HepG2 (cell line): ENCODE results near the gene ZNF548. TPM values are rescaled to one million over a fixed set of nuclear protein-coding genes. Genes with fewer than 3 reads are reported as not detected.

Experiments
- ATAC-seq: fragments of 200-7000 bp; cut with Tn5 transposase; 3 replicates; pipeline ENCODE4 v1.9.1; 2020; ENCODE audit warnings: mild to moderate bottlenecking, moderate library complexity
- BruUV-seq: library from RNA; stranded (reverse); fragments of 400-500 nt; replicated peaks from 2 replicates; lab custom pipeline; 2021; lab: Mats Ljungman, UMichigan
- CTCF ChIA-PET: fragments of 300-600 bp; formaldehyde crosslinking; extraction: SDS; loops from one replicate; lab custom pipeline; 2021; ENCODE audit warnings: low total read pairs, inconsistent platforms, low intra/inter-chr PET ratio; lab: Yijun Ruan, JAX
- POLR2A ChIA-PET: fragments of 350-600 bp; sonication (Branson Sonifier 250); formaldehyde crosslinking; loops from one replicate; lab custom pipeline; 2020; ENCODE audit warnings: antibody characterized with exemption, inconsistent platforms; lab: Yijun Ruan, JAX
- DNase-seq: peaks from one replicate; pipeline ENCODE4 v3.0.0-alpha.2; 2015; ENCODE audit warnings: low spot score
- FAIRE-seq: peaks from 3 replicates; lab custom pipeline; 2011; peaks lifted over from hg19 to GRCh38; lab: Jason Lieb, UNC
- H2AFZ ChIP-seq: one replicate; pipeline ENCODE4 v1.6.1; 2011; ENCODE audit warnings: low read length, inconsistent platforms
- H3K27ac ChIP-seq: fragments of 300-600 bp; 3 replicates; pipeline ENCODE4 v1.8.0; 2011; ENCODE audit warnings: mixed run types, mild to moderate bottlenecking, mixed read lengths, low read length, inconsistent platforms; ENCODE audit not compliant: insufficient read depth; ENCODE audit errors: extremely low read length
- H3K27me3 ChIP-seq, 2 experiments: fragments of 200-600 bp in 1 of 2; 2 replicates in 1 of 2; 3 replicates in 1 of 2; pipeline versions ENCODE4 v1.6.0 to v1.8.0; 2011; ENCODE audit warnings: low read length in 2 of 2, mild to moderate bottlenecking in 2 of 2, moderate library complexity in 2 of 2, inconsistent platforms in 1 of 2; ENCODE audit not compliant: insufficient read depth in 2 of 2, control insufficient read depth in 1 of 2
- H3K36me3 ChIP-seq, 2 experiments: fragments of 200-600 bp in 1 of 2; replicated peaks in 1 of 2; 2 replicates in 1 of 2; 3 replicates in 1 of 2; pipeline versions ENCODE4 v1.5.1 to v1.8.0; 2011; ENCODE audit warnings: low read length in 2 of 2, inconsistent platforms in 1 of 2; ENCODE audit not compliant: insufficient read depth in 2 of 2, control insufficient read depth in 1 of 2
- H3K4me1 ChIP-seq: 2 replicates; pipeline ENCODE4 v1.5.1; 2012; ENCODE audit warnings: low read length, inconsistent platforms; ENCODE audit not compliant: insufficient read depth
- H3K4me2 ChIP-seq: 2 replicates; pipeline ENCODE4 v1.6.0; 2011; ENCODE audit warnings: low read depth, low read length, inconsistent platforms
- H3K4me3 ChIP-seq, 3 experiments: fragments of 200-600 bp in 1 of 3; sonication (generic), shearing (Covaris generic) in 1 of 3; replicated peaks in 1 of 3; 2 replicates each; pipeline ENCODE4 v1.5.1; 2011 to 2016; ENCODE audit warnings: low read length in 3 of 3, inconsistent platforms in 2 of 3, low read depth in 2 of 3, mild to moderate bottlenecking in 2 of 3, control low read depth in 1 of 3, mixed read lengths in 1 of 3; ENCODE audit not compliant: insufficient read depth in 1 of 3
- H3K79me2 ChIP-seq: one replicate; pipeline ENCODE4 v1.6.1; 2011; ENCODE audit warnings: low read length, inconsistent platforms; ENCODE audit not compliant: insufficient read depth
- H3K9ac ChIP-seq: 2 replicates; pipeline ENCODE4 v1.6.0; 2011; ENCODE audit warnings: mild to moderate bottlenecking, low read depth, low read length, inconsistent platforms; ENCODE audit not compliant: insufficient read depth
- H3K9me3 ChIP-seq: 2 replicates; pipeline ENCODE4 v1.5.1; 2012; ENCODE audit warnings: mild to moderate bottlenecking, low read length
- H4K20me1 ChIP-seq: 2 replicates; pipeline ENCODE4 v1.6.0; 2011; ENCODE audit warnings: inconsistent platforms, mild to moderate bottlenecking, low read length, moderate library complexity; ENCODE audit not compliant: insufficient read depth
- DNMT3B ChIP-seq: conservative IDR thresholded peaks from 2 replicates; pipeline ENCODE4 v1.6.1; 2016; ENCODE audit warnings: missing biosample characterization, control low read depth
- FOXK1 ChIP-seq: sonication (generic); formaldehyde crosslinking; IDR thresholded peaks from 2 replicates; pipeline ENCODE4 v1.4.0; 2020; ENCODE audit warnings: low read depth, missing genetic modification reagents, borderline replicate concordance
- FOXP1 ChIP-seq, 2 experiments: fragments of 450-650 bp in 1 of 2; IDR thresholded peaks; 2 replicates each; pipeline ENCODE4 v1.6.1; 2017 to 2018; ENCODE audit warnings: antibody characterized with exemption in 1 of 2
- GATAD1 ChIP-seq: IDR thresholded peaks from 2 replicates; pipeline ENCODE4 v1.6.1; 2016; ENCODE audit warnings: missing genetic modification reagents, missing compliant biosample characterization
- GTF2F1 ChIP-seq: fragments of 150-350 bp; IDR thresholded peaks from 2 replicates; pipeline ENCODE4 v1.6.1; 2014; ENCODE audit warnings: low read length
- HNF4G ChIP-seq, 2 experiments: sonication (generic) in 1 of 2; formaldehyde crosslinking in 1 of 2; IDR thresholded peaks; 2 replicates each; pipeline versions ENCODE4 v1.4.0 to v1.6.1; 2011 to 2020; ENCODE audit warnings: borderline replicate concordance in 2 of 2, low read depth in 2 of 2, mild to moderate bottlenecking in 2 of 2, low read length in 1 of 2, missing genetic modification reagents in 1 of 2, moderate library complexity in 1 of 2
- KDM5A ChIP-seq: fragments of 200-600 bp; sonication (generic); IDR thresholded peaks from 2 replicates; pipeline ENCODE4 v1.7.0; 2018; ENCODE audit warnings: antibody characterized with exemption, mild to moderate bottlenecking, low read length, borderline replicate concordance
- NFYC ChIP-seq: IDR thresholded peaks from 2 replicates; pipeline ENCODE4 v1.6.1; 2016; ENCODE audit warnings: missing genetic modification reagents, missing compliant biosample characterization
- NR3C1 ChIP-seq: sonication (generic); formaldehyde crosslinking; IDR thresholded peaks from 2 replicates; pipeline ENCODE4 v1.4.0; 2020; ENCODE audit warnings: missing genetic modification reagents
- PHF20 ChIP-seq: sonication (generic); formaldehyde crosslinking; IDR thresholded peaks from 2 replicates; pipeline ENCODE4 v1.5.0; 2020; ENCODE audit warnings: mild to moderate bottlenecking, missing genetic modification reagents
- PHF8 ChIP-seq: sonication (generic); formaldehyde crosslinking; IDR thresholded peaks from 2 replicates; pipeline ENCODE4 v1.5.0; 2020; ENCODE audit warnings: missing genetic modification reagents
- XBP1 ChIP-seq: sonication (generic); formaldehyde crosslinking; IDR thresholded peaks from 2 replicates; pipeline ENCODE4 v1.5.0; 2020; ENCODE audit warnings: missing genetic modification reagents
- ZMAT3 ChIP-seq: sonication (generic); formaldehyde crosslinking; conservative IDR thresholded peaks from 2 replicates; pipeline ENCODE4 v1.7.0; 2021; ENCODE audit warnings: missing genetic modification reagents
- ZNF547 ChIP-seq: sonication (generic); formaldehyde crosslinking; IDR thresholded peaks from 2 replicates; pipeline ENCODE4 v1.5.1; 2020; ENCODE audit warnings: mild to moderate bottlenecking, missing genetic modification reagents
- ZSCAN9 ChIP-seq: IDR thresholded peaks from 2 replicates; pipeline ENCODE4 v1.6.1; 2016; ENCODE audit warnings: borderline replicate concordance
- WGBS: methylation state at CpG from one replicate; pipeline ENCODE4 v1.1.6; 2017; ENCODE audit warnings: low lambda C conversion rate; 5-methylcytosine and 5-hydroxymethylcytosine counted together
- in situ Hi-C: cut with HindIII; loops from 2 replicates; pipeline ENCODE4 v1.10.0; 2017; ENCODE audit warnings: low pct_unique_long_range_greater_than_20kb; ENCODE audit not compliant: extremely low pct_ligation_motif_present
- intact Hi-C: fragments of 100-400 bp; cut with micrococcal nuclease; formaldehyde crosslinking; loops from one replicate; pipeline ENCODE4 v1.10.0; 2022; ENCODE audit not compliant: unreplicated experiment
- polyA plus RNA-seq, 8 experiments: library from polyadenylated mRNA; depleted of rRNA in 3 of 8; stranded (reverse) in 7 of 8; unstranded in 1 of 8; fragments of >200 nt; fragmentation: Illumina TruSeq in 4 of 8; extraction: Trizol in 4 of 8; gene quantifications; 2 replicates each; pipeline versions ENCODE4 v1.2.1 to v1.2.3, GENCODE V29; 2011 to 2016; ENCODE audit warnings: low read depth in 4 of 8, missing spikeins in 1 of 8, mixed read lengths in 1 of 8; ENCODE audit not compliant: insufficient read depth in 1 of 8
- total RNA-seq, 5 experiments: library from RNA; depleted of rRNA; stranded (reverse); fragments of >200 nt; fragmentation: Illumina TruSeq; extraction: Trizol; gene quantifications; 2 replicates each; pipeline ENCODE4 v1.2.3, GENCODE V29; 2016; ENCODE audit warnings: low read depth in 1 of 5
- TF ChIP-seq, protein P1 (sequence below): sonication (generic); formaldehyde crosslinking; IDR thresholded peaks from 2 replicates; pipeline ENCODE4 v1.4.0; 2020; ENCODE audit warnings: missing genetic modification reagents
- TF ChIP-seq, protein P2 (sequence below): IDR thresholded peaks from 2 replicates; pipeline ENCODE4 v1.6.1; 2016
- TF ChIP-seq, protein P3 (sequence below): IDR thresholded peaks from 2 replicates; pipeline ENCODE4 v1.6.1; 2018; ENCODE audit warnings: missing genetic modification reagents, mild to moderate bottlenecking, missing compliant biosample characterization

The ZNF548 gene
- total and polyA plus RNA-seq, 2 of the 13 experiments (the other 11 are each of a cell fraction or from before 2014, with no cell fraction given) = 19.6 to 24.9 TPM

GRCh38 chr19:57410877-57411671 lies 21.4 kb downstream of the ZNF548 start, which contains the start of gene ZNF17:
ZNF17 (plus strand) TSS chr19:57411161; CDS start chr19:57413616, 2,455 bp downstream.
- intact Hi-C loops = no loop called here
- TSS peak; percentile 73 for BruUV-seq
- peak; percentile 85 for FAIRE-seq
- Histone ChIP-seq H3K27me3 (no peaks in the 10 kb centered on the region; a peak in 1 of 5 replicates), H3K4me1 (peaks cover 26% of the 10 kb centered on the region), H3K36me3 (peaks cover 0 to 9% of the 10 kb centered on the region in 2 experiments; a peak in 2 of 5 replicates), H4K20me1 (no peaks in the 10 kb centered on the region), H3K79me2 (peaks cover 12% of the 10 kb centered on the region), H3K4me2 (peak within 1 kb of the TSS; percentile 90), H3K9ac (peak within 1 kb of the TSS; percentile 77), H3K4me3 (peak within 1 kb of the TSS; percentile 78 to 89 (median 83)), H2AFZ (peak within 1 kb of the TSS; percentile 83), H3K9me3 (no peaks in the 10 kb centered on the region), H3K27ac (peak within 1 kb of the TSS; percentile 36)
- peak; percentile 91 for DNase-seq
- ChIA-PET CTCF (no interaction called here), POLR2A (interaction anchor here (1.1 kb wide), 1 partner anchor 43 kb away, joined by 3 read pairs; no protein-coding TSS in a partner anchor)
- peak; percentile 99 for ATAC-seq
- in situ Hi-C loops = no loop called here
- 1% methylated on average over 24 of the region's 55 CpGs for WGBS
- TF ChIP-seq, protein P1, sequence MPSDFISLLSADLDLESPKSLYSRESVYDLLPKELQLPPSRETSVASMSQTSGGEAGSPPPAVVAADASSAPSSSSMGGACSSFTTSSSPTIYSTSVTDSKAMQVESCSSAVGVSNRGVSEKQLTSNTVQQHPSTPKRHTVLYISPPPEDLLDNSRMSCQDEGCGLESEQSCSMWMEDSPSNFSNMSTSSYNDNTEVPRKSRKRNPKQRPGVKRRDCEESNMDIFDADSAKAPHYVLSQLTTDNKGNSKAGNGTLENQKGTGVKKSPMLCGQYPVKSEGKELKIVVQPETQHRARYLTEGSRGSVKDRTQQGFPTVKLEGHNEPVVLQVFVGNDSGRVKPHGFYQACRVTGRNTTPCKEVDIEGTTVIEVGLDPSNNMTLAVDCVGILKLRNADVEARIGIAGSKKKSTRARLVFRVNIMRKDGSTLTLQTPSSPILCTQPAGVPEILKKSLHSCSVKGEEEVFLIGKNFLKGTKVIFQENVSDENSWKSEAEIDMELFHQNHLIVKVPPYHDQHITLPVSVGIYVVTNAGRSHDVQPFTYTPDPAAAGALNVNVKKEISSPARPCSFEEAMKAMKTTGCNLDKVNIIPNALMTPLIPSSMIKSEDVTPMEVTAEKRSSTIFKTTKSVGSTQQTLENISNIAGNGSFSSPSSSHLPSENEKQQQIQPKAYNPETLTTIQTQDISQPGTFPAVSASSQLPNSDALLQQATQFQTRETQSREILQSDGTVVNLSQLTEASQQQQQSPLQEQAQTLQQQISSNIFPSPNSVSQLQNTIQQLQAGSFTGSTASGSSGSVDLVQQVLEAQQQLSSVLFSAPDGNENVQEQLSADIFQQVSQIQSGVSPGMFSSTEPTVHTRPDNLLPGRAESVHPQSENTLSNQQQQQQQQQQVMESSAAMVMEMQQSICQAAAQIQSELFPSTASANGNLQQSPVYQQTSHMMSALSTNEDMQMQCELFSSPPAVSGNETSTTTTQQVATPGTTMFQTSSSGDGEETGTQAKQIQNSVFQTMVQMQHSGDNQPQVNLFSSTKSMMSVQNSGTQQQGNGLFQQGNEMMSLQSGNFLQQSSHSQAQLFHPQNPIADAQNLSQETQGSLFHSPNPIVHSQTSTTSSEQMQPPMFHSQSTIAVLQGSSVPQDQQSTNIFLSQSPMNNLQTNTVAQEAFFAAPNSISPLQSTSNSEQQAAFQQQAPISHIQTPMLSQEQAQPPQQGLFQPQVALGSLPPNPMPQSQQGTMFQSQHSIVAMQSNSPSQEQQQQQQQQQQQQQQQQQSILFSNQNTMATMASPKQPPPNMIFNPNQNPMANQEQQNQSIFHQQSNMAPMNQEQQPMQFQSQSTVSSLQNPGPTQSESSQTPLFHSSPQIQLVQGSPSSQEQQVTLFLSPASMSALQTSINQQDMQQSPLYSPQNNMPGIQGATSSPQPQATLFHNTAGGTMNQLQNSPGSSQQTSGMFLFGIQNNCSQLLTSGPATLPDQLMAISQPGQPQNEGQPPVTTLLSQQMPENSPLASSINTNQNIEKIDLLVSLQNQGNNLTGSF (CRISPR knock-in tag) = no peak
- TF ChIP-seq ZNF547 (CRISPR knock-in tag) = 0 out of 2 replicates have a peak, but pooled peaks have one; percentile 37
- TF ChIP-seq KDM5A = peak; percentile 96
- TF ChIP-seq XBP1 = no peak
- TF ChIP-seq, protein P2, sequence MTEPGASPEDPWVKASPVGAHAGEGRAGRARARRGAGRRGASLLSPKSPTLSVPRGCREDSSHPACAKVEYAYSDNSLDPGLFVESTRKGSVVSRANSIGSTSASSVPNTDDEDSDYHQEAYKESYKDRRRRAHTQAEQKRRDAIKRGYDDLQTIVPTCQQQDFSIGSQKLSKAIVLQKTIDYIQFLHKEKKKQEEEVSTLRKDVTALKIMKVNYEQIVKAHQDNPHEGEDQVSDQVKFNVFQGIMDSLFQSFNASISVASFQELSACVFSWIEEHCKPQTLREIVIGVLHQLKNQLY = no peak
- no peak for TF ChIP-seq DNMT3B (CRISPR knock-in tag)
- TF ChIP-seq FOXP1 (IDR thresholded peaks at IDR 0.05) = no peak
- TF ChIP-seq FOXP1 (CRISPR knock-in tag; IDR thresholded peaks at IDR 0.05) = no peak
- TF ChIP-seq, protein P3, sequence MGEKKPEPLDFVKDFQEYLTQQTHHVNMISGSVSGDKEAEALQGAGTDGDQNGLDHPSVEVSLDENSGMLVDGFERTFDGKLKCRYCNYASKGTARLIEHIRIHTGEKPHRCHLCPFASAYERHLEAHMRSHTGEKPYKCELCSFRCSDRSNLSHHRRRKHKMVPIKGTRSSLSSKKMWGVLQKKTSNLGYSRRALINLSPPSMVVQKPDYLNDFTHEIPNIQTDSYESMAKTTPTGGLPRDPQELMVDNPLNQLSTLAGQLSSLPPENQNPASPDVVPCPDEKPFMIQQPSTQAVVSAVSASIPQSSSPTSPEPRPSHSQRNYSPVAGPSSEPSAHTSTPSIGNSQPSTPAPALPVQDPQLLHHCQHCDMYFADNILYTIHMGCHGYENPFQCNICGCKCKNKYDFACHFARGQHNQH (CRISPR knock-in tag) = peak; percentile 77; the same call in 1 of the 2 replicates
- TF ChIP-seq NR3C1 (CRISPR knock-in tag) = no peak
- peak; percentile 97 for TF ChIP-seq FOXK1
- TF ChIP-seq HNF4G (IDR thresholded peaks at IDR 0.05; ENCODE audit: borderline replicate concordance, low read depth, low read length) = no peak
- TF ChIP-seq HNF4G (CRISPR knock-in tag; IDR thresholded peaks at IDR 0.05; ENCODE audit: borderline replicate concordance, low read depth) = no peak
- TF ChIP-seq NFYC (CRISPR knock-in tag) = peak; percentile 98
- TF ChIP-seq GATAD1 (CRISPR knock-in tag) = peak; percentile 99
- TF ChIP-seq PHF20 (CRISPR knock-in tag) = peak; percentile 90
- peak; percentile 92 for TF ChIP-seq PHF8 (CRISPR knock-in tag)
- no peak for TF ChIP-seq GTF2F1
- no peak for TF ChIP-seq ZMAT3
- peak; percentile 39; the same call in 1 of the 2 replicates for TF ChIP-seq ZSCAN9 (CRISPR knock-in tag)
